Smooth muscle cell (in vitro differentiated cells): Measurements from ENCODE around the gene MND1. TPM values are rescaled to one million over a fixed set of nuclear protein-coding genes. Genes with fewer than 3 reads are reported as not detected.

Source experiments
- DNase-seq: peaks from one replicate; lab custom pipeline; 2025; ENCODE audit not compliant: unreplicated experiment; lab: John Stamatoyannopoulos, UW
- H2AFZ ChIP-seq: fragments of 200-600 bp; sonication (generic); 2 replicates; pipeline ENCODE4 v1.6.0; 2016; ENCODE audit warnings: antibody characterized with exemption, low read depth, mild to moderate bottlenecking
- H3F3A ChIP-seq: fragments of 200-600 bp; sonication (generic); 2 replicates; pipeline ENCODE4 v1.6.0; 2017; ENCODE audit warnings: antibody characterized with exemption, low read depth
- H3K27ac ChIP-seq: fragments of 200-600 bp; sonication (generic); 2 replicates; pipeline ENCODE4 v1.5.1; 2016; ENCODE audit warnings: low read depth, mild to moderate bottlenecking
- H3K27me3 ChIP-seq: fragments of 200-600 bp; sonication (generic); 2 replicates; pipeline ENCODE4 v1.6.1; 2016; ENCODE audit warnings: low read depth, mild to moderate bottlenecking
- H3K36me3 ChIP-seq: fragments of 200-600 bp; sonication (generic); 2 replicates; pipeline ENCODE4 v1.5.1; 2016; ENCODE audit warnings: low read depth
- H3K4me1 ChIP-seq: fragments of 200-600 bp; sonication (generic); 2 replicates; pipeline ENCODE4 v1.5.1; 2016; ENCODE audit warnings: low read depth
- H3K4me2 ChIP-seq: fragments of 200-600 bp; sonication (generic); 2 replicates; pipeline ENCODE4 v1.6.0; 2016; ENCODE audit warnings: mild to moderate bottlenecking
- H3K4me3 ChIP-seq: fragments of 200-600 bp; sonication (generic); 2 replicates; pipeline ENCODE4 v1.5.1; 2016; ENCODE audit warnings: mild to moderate bottlenecking
- H3K79me2 ChIP-seq: fragments of 200-600 bp; sonication (generic); 2 replicates; pipeline ENCODE4 v1.6.0; 2016; ENCODE audit warnings: low read depth, mild to moderate bottlenecking
- H3K9ac ChIP-seq: fragments of 200-600 bp; sonication (generic); 2 replicates; pipeline ENCODE4 v1.6.0; 2016; ENCODE audit warnings: low read depth
- H3K9me3 ChIP-seq: fragments of 200-600 bp; sonication (generic); replicated peaks from 2 replicates; pipeline ENCODE4 v1.5.1; 2016; ENCODE audit warnings: low read depth
- H4K20me1 ChIP-seq: fragments of 200-600 bp; sonication (generic); 2 replicates; pipeline ENCODE4 v1.6.0; 2016; ENCODE audit warnings: low read depth
- CTCF ChIP-seq: fragments of 200-600 bp; sonication (generic); IDR thresholded peaks from 2 replicates; pipeline ENCODE4 v1.5.1; 2017; ENCODE audit warnings: borderline replicate concordance, mild to moderate bottlenecking, antibody characterized with exemption; ENCODE audit not compliant: insufficient read depth, poor library complexity, severe bottlenecking
- WGBS: methylation state at CpG from one replicate; pipeline ENCODE4 v1.1.7; 2016; ENCODE audit warnings: low lambda C conversion rate; 5-methylcytosine and 5-hydroxymethylcytosine counted together
- polyA plus RNA-seq: library from polyadenylated mRNA; unstranded; fragments of >200 nt; fragmentation: Nextera tagmentation; extraction: Ambion mirVana; gene quantifications from 2 replicates; pipeline ENCODE4 v1.2.1, GENCODE V29; 2016
- total RNA-seq: library from RNA; depleted of rRNA; stranded (reverse); fragments of >200 nt; gene quantifications from 2 replicates; pipeline ENCODE4 v1.2.3, GENCODE V29; 2014

The MND1 gene
- total and polyA plus RNA-seq, 2 experiments from 2014 or later = 1.7 to 3.1 TPM

GRCh38 chr4:153432965-153433753 is 88.7 kb downstream of the MND1 start:
- Histone ChIP-seq H3K4me1 (no peaks in the 10 kb centered on the region), H4K20me1 (no peaks in the 10 kb centered on the region), H3K4me3 (no peak overlapping the region), H3K79me2 (no peaks in the 10 kb centered on the region), H2AFZ (no peak overlapping the region), H3F3A (no peaks in the 10 kb centered on the region), H3K27ac (no peak overlapping the region), H3K9ac (no peak overlapping the region), H3K9me3 (no peaks in the 10 kb centered on the region), H3K36me3 (no peaks in the 10 kb centered on the region), H3K4me2 (no peak overlapping the region), H3K27me3 (no peaks in the 10 kb centered on the region)
- 56% methylated on average over 12 of the region's 12 CpGs for WGBS
- DNase-seq = no peak
- peak; percentile 35 for TF ChIP-seq CTCF

- Histone ChIP-seq H3K9me3 (no peaks in the 10 kb centered on the region), H3K27me3 (no peaks in the 10 kb centered on the region), H4K20me1 (no peaks in the 10 kb centered on the region), H3K4me1 (no peaks in the 10 kb centered on the region), H2AFZ (no peak overlapping the region), H3K36me3 (no peaks in the 10 kb centered on the region), H3K79me2 (no peaks in the 10 kb centered on the region), H3K27ac (no peak overlapping the region), H3K9ac (no peak overlapping the region), H3F3A (no peaks in the 10 kb centered on the region), H3K4me2 (no peak overlapping the region), H3K4me3 (no peak overlapping the region)
- WGBS = 73% methylated on average over 3 of the region's 3 CpGs
- TF ChIP-seq CTCF = no peak
- no peak for DNase-seq
Measured at GRCh38 chr4:153433754-153434105, 89.2 kb downstream of the MND1 start.

GRCh38 chr4:153434190-153434589 is 89.7 kb downstream of the MND1 start:
- Histone ChIP-seq H3K4me1 (no peaks in the 10 kb centered on the region), H3K36me3 (no peaks in the 10 kb centered on the region), H2AFZ (no peak overlapping the region), H3K9me3 (no peaks in the 10 kb centered on the region), H3K79me2 (no peaks in the 10 kb centered on the region), H3K27me3 (no peaks in the 10 kb centered on the region), H3K4me3 (no peak overlapping the region), H3K9ac (no peak overlapping the region), H3K27ac (no peak overlapping the region), H3F3A (no peaks in the 10 kb centered on the region), H4K20me1 (no peaks in the 10 kb centered on the region), H3K4me2 (no peak overlapping the region)
- DNase-seq = no peak
- TF ChIP-seq CTCF = no peak
- 76% methylated on average over 2 of the region's 2 CpGs for WGBS
